NB4 (cell line): ENCODE results near the gene KLHL17.
A peak's percentile ranks its signal among the peaks of the same experiment; 100 is the strongest.

Source experiments
- DNase-seq: peaks from one replicate; pipeline ENCODE4 v3.0.0; 2010; ENCODE audit warnings: low read depth
- H3K4me3 ChIP-seq: one replicate; pipeline ENCODE4 v1.5.1; 2011; ENCODE audit warnings: mild to moderate bottlenecking, low read depth, low read length, moderate library complexity
- MYC ChIP-seq: IDR thresholded peaks from 2 replicates; pipeline ENCODE4 v1.6.1; 2011; ENCODE audit warnings: low read depth, low read length
- POLR2A ChIP-seq: IDR thresholded peaks from 2 replicates; pipeline ENCODE4 v1.6.1; 2011; ENCODE audit warnings: mild to moderate bottlenecking; ENCODE audit not compliant: insufficient read length; ENCODE audit errors: extremely low read depth
- TF ChIP-seq, protein P1 (sequence below): IDR thresholded peaks from one replicate; pipeline ENCODE4 v1.5.1; 2012; ENCODE audit warnings: low read depth, low read length
- TF ChIP-seq, protein P2 (sequence below): IDR thresholded peaks from 2 replicates; pipeline ENCODE4 v1.6.1; 2011; ENCODE audit warnings: low read depth, low read length

Gene KLHL17

DNA sequence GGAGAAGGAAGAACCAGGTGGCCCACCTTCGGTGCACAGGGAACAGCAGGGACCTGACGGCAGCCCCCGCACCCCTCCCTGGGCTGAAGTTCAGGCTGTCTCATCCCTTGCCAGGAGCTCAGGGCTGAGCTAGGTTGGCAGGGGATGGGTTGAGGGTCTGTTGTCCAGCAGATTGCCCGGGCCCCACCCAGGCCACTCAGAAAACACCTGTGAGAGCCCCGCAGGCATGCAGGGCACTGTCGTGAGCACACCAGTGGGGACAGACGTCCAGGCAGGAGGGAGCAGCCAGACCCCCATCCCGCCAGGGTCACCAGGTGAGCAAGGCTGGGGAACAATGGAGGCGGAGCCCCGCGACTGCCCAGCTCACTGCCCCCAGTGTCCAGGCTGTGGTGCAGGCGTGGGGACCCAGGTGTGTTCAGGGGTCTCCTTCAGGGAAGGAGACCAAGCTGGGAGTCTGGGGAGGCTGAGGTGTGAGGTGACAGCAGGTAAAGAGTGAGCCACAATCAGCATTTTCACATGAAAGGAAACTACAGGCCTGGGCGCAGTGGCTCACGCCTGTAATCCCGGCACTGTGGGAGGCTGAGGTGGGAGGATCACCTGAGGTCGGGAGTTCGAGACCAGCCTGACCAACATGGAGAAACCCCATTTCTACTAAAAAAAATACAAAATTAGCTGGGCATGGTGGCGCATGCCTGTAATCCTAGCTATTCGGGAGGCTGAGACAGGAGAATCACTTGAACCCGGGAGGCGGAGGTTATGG is 46.1 kb upstream of the KLHL17 start:
- H3K4me3 ChIP-seq = no peak overlapping the region
- no peak for DNase-seq
- TF ChIP-seq MYC (no peak), POLR2A (no peak)
- TF ChIP-seq, protein P1, sequence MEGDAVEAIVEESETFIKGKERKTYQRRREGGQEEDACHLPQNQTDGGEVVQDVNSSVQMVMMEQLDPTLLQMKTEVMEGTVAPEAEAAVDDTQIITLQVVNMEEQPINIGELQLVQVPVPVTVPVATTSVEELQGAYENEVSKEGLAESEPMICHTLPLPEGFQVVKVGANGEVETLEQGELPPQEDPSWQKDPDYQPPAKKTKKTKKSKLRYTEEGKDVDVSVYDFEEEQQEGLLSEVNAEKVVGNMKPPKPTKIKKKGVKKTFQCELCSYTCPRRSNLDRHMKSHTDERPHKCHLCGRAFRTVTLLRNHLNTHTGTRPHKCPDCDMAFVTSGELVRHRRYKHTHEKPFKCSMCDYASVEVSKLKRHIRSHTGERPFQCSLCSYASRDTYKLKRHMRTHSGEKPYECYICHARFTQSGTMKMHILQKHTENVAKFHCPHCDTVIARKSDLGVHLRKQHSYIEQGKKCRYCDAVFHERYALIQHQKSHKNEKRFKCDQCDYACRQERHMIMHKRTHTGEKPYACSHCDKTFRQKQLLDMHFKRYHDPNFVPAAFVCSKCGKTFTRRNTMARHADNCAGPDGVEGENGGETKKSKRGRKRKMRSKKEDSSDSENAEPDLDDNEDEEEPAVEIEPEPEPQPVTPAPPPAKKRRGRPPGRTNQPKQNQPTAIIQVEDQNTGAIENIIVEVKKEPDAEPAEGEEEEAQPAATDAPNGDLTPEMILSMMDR = no peak
- TF ChIP-seq, protein P2, sequence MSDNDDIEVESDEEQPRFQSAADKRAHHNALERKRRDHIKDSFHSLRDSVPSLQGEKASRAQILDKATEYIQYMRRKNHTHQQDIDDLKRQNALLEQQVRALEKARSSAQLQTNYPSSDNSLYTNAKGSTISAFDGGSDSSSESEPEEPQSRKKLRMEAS = no peak

DNA sequence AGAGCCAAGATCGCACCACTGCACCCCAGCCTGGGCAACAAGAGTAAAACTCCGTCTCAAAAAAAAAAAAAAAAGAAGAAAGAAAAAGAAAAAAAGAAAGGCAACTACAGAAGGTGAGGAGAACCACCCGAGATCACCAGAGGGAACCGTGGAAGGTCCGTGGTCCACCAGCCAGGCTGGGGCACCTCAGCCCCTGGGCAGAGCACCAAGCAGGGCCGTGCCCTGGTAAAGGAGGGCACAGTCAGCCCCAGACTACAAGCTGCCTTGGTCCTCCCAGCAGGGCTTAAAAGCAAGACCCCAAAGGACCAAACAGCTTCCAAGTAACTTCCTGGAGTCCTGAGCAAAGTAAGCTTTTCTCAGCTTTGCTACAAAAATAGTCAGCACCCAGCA is 45.5 kb upstream of the KLHL17 start:
- H3K4me3 ChIP-seq = no peak overlapping the region
- TF ChIP-seq POLR2A = no peak
- TF ChIP-seq, protein P1 = no peak
- no peak for TF ChIP-seq MYC
- TF ChIP-seq, protein P2 = no peak
- no peak for DNase-seq

DNA sequence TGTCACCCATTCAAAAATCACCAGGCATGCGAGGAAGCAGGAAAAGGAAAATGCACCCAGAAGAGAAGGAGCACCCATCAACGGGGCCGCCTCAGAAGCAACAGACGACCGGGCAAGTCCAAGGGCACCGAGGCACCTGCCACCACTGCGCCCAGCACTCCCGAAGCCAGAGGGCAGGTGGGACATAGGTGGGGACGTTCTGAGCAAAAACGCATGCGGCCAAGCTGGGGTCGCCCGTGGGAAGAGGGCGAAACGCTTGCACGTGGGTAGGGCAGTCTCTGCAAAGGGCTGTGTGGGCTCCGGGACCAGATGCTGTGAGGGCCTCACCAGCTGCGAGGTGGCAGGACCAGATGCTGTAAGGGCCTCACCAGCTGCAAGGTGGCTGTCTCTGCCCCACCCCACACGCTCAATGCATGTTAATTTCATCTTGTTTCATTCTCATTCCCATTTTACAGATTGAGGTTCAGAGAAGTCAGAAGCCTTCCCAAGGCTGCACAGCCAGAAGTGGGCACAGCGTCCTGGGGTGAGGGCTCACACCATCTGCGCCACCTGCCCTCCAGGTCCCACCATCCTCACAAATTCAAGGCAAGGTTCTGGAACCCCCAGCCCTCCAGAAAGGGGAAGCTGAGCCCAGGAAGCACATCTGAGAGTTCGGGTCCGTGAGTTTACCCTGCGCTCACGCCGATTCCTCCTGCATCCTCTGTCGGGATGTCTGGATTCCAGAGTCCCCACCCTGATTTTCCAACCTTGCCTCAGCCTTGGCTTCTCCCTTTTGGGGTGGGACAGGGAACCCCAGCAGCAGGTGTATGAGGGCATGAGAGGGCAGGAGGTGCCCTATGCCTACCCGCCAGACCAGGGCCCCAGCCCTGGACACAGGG is 44.9 kb upstream of the KLHL17 start:
- TF ChIP-seq POLR2A (no peak), MYC (no peak)
- TF ChIP-seq, protein P2 = no peak
- TF ChIP-seq, protein P1 = no peak
- H3K4me3 ChIP-seq = no peak overlapping the region
- no peak for DNase-seq

DNA sequence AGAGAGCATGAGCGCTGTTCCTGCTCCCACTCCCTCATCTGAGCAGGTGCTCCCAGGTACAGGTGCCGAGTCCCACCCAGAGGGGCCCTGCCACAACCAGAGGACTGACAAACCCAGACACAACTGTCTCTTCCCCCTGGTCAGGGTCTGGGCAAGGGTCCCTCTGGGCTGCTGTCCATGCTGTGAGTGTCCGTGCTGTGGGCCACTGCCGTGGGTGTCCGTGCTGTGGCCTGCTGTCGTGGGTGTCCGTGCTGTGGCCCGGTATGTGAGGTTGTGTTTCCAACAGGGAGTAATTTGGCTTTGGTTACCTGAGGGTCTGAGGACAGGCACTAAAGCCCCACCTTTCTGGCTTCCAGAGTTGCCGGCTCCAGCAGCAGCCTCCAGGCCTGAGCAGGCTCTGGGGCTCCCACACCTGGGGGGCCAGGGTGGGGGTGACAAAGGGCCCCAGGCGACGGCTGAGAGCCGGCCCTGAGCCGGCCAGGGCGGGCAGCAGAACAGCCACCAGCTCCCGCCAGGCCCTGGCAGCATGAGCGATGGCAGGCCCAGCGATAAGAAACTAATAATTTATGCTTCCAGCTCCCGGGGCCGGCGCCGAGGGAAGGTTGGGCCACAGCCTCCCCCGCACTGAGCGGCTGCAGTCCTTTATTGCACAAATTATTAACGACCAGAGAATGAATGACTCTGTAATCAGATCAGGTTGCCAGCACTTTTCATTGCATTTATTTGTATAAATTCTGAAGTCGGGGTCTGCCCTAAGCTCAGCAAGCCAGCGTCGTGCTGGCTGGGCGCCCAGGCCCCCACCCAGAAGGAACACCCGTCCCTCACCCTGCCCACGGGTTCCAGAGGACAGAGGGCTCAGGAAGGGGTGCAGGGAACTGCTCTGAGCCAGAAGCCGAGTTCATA is 44.0 kb upstream of the KLHL17 start:
- no peak overlapping the region for H3K4me3 ChIP-seq
- TF ChIP-seq MYC (no peak), POLR2A (no peak)
- TF ChIP-seq, protein P2 = no peak
- TF ChIP-seq, protein P1 = no peak
- DNase-seq = peak; percentile 47

DNA sequence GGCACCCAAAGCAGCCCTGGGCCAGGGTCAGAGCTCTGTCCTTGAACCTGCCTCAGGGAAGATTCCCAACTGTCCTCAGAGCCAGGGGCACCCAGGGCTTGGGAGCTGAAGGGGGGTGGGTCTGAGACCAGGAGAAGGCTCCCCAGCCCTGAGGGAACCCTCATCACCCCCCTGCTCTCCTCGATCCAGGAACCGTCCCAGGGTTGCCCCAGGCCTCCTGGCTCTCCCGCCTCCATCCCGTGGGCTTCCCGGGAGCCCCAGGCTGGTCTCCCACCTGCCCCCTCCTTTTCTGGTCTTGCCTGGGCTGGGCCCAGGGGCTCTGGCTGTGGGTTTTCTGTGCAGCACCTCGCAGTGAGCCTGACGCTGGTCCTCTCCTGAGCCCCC is 43.3 kb upstream of the KLHL17 start:
- no peak overlapping the region for H3K4me3 ChIP-seq
- DNase-seq = no peak
- TF ChIP-seq, protein P1 = no peak
- TF ChIP-seq POLR2A (no peak), MYC (no peak)
- TF ChIP-seq, protein P2 = no peak
